Activated naive CD8-positive, alpha-beta T cell treated with anti-CD3 and anti-CD28 coated beads, Interleukin-2, amount 50 U/mL, for 16 hours (primary cell): ENCODE results near the gene FTO.

Experiments
- DNase-seq: peaks from one replicate; pipeline ENCODE4 v3.0.0-alpha.2; 2020; ENCODE audit warnings: low read depth, low spot score

The FTO gene

GRCh38 chr16:53895851-53896250 lies 191.9 kb downstream of the FTO start:
- DNase-seq, result no peak

DNA sequence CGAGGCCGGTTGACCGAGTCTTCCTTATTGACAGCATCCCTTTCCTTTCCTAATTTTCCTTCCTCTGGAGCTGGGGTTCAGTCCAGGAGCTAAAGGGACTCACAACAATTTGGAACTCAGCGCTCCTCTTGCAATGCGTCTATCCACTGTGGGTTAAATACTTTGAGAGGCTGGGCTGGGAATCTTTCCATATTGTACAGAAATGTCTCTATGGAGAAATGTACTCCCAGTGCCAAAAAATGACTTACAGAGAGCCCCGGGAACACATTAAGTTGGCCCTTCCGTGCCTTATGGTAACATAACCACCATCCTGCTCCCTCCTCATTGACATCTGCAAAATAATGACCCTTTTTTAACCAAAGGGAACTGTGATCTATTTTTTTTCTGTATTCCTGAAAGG lies 192.8 kb downstream of the FTO start:
- DNase-seq, result no peak

GRCh38 chr16:53898993-53899392 lies 195.0 kb downstream of the FTO start:
- no peak for DNase-seq

DNA sequence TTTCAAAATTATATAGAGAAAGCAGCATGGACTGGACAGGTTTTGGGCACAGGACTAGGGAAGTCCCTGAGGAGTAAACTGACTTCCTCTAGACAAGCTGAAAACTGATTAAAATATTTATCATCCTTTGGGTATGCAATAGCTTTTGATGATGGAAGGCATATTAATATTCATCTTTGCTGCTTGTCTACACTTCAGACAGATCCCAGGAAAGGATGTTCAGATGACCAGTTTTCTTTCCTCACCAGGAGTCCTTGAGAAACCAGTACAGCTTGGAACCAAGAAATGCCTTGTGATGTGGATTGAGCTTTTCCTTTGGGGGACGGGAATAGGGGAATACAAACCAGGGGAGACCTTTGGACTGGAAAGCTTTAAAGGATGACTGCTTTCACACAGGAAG lies 195.5 kb downstream of the FTO start:
- no peak for DNase-seq

- no peak for DNase-seq
These were observed 196.7 kb downstream of the FTO start for GRCh38 chr16:53900667-53901066.

DNA sequence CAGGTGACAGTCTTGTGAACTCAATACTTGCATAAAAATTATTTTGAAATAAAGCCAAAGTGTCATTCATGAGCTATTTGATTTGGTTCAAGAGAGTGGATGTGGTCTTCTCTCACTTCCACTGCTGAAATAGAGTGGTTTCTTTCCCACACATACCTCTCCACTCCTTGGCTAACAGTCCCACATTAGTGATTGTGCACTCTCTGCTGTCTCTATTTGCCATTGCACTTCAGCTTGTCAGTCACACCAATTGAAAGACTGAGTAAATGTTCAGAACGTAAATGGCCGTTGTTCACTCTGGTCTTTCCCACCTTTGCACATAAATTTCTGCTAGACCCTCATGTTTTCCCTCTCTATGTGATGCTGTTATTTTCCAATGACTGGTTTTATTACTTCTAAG lies 197.5 kb downstream of the FTO start:
- DNase-seq, result no peak

- DNase-seq, result no peak
These were observed 200.6 kb downstream of the FTO start for GRCh38 chr16:53904533-53904932.

DNA sequence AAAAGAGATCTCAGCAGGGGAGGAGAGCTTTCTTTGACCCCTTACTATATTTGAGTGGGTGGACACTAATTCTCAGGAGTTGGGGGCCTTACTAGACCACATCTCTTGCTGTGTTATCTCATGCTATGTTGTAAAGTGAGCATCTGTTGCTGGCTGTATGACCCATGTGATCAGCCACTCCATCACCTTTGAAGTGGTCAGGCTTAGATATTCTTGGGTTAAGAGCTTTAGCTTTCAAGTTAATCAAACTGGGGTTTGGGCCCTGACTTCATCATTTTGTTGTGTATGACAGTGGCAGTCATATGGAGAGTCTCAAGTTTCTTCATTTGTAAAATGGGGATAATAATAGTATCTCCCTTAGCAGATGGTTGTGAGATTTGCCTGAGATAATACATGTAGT lies 201.1 kb downstream of the FTO start:
- no peak for DNase-seq

DNA sequence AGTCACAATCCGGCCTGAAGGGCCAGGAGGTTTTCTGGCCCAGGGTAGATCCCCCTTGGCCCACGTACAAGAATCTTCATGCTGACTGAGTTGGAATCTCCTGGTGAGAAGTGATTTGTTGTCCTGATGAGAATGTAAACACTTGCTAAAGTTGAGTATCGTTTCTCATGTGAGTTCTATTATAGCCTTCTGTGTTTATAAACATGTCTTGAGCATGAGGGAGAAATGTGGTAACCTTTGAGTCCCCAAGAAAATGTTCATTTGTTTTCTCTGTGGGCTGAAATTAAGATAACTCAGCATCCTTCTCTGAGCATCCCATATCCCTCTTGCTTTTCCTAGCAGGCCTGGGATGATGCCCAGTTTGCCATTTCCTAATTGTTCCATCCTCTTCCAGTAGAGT lies 204.8 kb downstream of the FTO start:
- no peak for DNase-seq

DNA sequence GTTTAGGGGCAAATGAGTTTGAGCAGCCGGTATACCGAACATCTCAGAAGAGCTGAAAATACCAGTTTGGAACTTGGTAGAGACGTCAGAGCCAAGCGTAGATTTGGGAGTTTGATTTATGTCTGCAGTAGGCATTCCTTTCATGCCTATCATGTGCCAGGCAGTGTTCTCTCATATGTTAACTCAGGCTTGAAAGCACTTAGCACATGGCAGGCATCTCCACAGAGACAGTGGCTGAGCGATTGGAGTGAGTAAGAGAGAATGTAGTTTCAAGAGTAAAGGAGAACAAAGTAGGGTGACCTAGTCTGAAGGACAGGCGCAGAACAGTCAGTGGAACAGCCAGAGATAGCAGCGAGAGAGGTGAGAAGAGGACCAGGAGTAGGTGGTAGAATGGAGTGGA lies 207.0 kb downstream of the FTO start:
- DNase-seq, result no peak

- DNase-seq, result no peak
These were observed 207.6 kb downstream of the FTO start for GRCh38 chr16:53911513-53911912.

DNA sequence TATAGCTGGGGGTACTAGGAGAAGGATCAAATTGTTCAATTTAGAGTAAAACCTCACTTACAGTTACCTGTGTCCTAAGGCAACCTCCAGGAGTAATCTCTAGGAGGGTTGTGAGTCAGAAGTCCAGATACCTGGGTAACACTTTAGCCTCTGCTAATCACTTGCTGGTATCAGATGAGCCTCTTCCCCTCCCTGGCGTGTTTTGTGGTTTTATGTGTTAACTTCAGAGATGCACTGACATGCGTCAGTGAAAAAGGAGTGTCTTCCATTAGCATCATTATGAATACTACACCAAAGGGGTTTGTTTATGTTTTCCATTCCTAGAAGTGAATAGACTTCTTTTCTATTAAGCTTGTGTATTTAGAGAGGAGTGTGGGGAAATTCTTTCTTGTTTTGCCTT lies 208.2 kb downstream of the FTO start:
- DNase-seq, result no peak

DNA sequence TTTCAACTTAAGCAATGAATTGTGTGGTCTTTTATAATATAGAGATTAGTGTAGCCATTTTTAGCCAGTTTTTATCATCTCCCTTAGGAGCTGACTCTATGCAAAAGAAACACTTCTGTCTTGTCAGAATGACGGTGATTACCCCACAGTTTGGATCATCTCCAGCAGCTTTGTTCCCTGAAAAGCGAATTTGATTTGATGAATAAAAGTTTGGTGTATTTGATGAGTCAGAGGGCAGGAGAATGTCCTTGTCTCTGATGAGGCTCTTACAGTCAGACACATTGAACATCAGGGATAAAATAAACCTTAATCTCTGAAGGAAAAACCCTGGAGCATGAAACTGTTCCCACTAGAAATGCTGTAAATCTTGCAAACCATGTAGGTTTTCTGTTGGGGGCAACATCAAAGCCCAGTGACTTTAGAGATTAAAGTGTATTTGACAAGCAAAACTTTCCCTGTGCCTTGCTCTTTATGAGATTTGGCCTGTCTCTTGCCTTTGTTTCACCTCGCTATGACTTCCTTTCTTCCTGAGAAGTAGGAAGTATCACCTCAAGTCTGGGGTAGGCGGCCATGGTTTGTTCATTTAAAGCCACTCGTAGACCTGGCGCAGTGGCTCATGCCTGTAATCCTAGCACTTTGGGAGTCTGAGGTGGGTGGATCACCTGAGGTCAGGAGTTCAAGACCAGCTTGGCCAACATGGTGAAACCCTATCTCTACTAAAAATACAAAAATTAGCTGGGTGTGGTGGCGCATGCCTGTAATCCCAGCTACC lies 209.3 kb downstream of the FTO start:
- no peak for DNase-seq

DNA sequence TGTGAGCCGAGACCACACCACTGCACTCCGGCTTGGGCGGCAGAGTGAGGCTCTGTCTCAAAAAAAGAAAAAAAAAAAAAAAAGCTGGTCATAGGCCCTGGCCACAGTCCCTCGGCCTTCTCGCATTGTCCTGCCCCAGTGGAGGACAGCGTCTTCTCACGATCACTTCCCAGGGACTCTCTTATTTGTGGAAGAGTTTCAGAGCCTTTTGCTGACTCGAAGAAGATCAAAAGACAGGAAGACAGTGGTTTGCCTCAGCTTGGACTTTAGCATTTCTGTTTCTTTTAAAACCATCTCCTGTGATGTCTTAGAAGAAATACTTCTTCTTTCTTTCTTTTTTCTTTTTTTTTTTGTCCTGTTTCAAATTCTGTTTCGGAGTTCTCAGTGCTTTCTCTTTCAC lies 210.0 kb downstream of the FTO start:
- DNase-seq, result no peak

GRCh38 chr16:53914736-53915135 lies 210.8 kb downstream of the FTO start:
- DNase-seq, result no peak

DNA sequence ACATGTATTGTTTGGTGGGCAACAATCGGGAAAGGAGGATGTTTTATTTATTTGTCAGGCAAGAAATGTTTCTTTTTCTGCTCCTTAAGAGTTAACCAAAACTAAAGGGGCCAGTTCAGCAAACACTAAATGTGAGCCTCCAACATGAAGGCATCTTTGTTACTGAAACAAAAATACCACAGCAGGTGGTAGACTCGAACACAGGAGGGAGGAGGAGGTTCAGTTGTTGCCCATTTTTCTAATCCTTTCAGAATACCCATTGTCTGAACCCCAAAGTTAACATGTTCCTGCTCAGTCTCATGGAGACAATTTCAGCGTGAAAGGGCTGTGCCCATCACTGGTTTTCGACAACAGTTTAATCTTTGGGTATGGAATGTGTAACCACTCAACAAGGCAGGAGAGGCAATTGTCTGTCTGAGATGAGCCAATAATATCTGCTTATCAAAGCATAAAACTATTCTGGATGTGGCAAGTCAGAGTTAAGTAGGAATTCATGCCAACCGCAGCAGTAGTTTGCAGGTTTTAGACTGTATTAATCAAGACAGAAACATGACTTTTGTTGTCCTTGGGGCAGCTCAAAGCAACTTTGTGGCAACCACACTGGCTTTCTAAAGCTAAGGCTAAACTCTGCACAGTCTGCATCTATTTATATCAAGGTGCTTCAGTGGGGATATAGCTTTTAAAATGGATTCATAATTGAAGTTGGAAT lies 211.7 kb downstream of the FTO start:
- DNase-seq, result no peak

DNA sequence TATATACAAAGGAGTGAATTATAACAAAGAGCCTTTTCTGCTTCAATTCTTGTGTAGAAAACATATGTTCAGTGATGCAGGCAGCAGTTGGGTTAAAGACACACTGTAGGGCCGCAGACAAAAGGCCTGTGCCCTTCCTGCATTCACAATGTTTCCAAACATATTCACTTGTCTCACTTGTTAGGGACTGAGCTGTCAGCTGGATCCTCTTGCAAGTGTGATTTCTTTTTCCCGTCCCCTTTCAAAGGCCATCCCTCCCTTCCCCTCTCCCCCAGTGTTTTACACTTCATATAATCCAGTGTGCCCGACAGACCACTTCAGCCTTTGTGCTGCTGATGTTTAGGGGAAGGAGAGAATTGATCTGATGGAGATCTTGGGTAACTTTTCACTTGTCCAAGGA lies 217.0 kb downstream of the FTO start:
- DNase-seq, result no peak

GRCh38 chr16:53922067-53922806 lies 218.3 kb downstream of the FTO start:
- DNase-seq, result no peak

DNA sequence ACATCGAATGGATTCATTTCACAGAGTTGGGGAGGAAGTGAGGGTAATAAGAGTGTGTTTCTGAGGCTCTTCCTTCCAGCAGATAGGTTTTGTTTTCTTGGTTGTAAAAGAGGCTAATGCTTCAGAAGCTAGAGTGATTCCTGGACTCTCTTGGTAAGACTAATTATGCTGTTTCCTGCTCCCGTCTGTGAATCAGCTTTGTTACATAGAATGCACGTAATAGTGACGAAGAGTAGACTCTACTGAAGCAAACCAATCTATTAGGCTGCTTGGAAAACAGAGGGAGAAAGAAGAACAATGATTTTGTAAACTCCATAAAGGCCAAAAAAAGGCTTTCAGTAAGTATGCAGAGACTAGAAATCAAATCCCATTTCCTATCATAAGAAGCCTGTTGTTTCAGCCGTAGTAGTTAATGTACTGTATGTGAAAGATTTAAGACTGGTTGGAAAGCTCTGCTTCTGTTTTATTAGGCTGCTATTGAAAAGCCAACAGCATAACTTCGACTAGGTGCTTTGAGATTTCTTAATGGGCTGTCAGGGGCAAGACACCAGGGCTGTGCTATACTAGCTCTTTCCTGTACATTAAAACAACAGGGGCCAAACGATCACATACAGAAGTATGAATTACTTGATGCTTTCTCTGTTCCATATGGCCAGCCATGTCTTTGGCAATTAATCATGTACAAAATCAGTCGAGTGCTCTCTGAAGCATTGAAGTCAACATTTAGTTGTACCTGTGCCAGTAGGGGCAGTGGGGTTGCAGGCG lies 219.0 kb downstream of the FTO start:
- no peak for DNase-seq

DNA sequence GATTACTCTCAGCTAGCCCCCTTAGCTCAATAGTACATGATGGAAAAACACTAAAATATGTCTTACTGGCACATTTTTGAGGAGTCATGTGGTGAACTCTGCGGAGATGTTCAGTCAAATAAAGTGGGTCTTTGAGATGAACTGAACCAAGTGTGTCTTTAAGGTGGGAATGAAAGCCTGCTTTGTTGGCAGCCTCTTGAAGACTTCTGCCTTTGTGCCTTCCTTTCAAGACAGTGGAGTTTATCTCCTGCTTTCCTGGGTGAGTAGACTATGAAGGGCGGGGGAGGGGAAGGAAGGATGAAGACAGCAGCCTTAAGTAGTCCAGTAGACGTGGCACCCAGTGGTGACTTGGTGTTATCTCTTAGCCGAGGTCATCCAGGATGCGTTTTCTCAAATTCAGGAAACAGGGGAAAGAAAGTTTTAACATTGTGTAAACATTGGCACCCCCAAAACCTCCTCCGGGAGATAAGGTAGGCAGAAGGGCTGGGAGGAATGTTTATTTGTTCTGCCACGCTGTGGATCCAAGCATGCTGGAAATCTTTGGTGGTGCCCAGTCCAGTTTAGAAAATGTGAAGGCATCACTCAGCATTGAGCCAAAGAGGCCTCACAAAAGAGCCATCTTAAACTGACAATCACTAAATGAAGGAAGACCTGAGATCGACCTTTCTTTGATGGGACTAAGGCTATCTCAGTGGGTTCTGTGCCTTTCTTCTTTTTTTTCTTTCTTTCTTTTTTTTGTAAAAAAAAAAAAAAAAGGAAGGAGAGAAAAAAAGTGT lies 220.6 kb downstream of the FTO start:
- DNase-seq, result no peak

GRCh38 chr16:53925107-53925410 lies 221.1 kb downstream of the FTO start:
- DNase-seq, result no peak
